Glutamatergic neuron (in vitro differentiated cells): Measurements from ENCODE around the gene SIK1. TPM values are rescaled to one million over a fixed set of nuclear protein-coding genes. Genes with fewer than 3 reads are reported as not detected.

Experiments used
- DNase-seq: peaks from one replicate; pipeline ENCODE4 v3.0.0; 2022
- H3K27ac Mint-ChIP-seq: one replicate; pipeline ENCODE4 v1.8.0; 2020; ENCODE audit warnings: mild to moderate bottlenecking, mixed read lengths, inconsistent platforms; ENCODE audit not compliant: unreplicated experiment
- H3K27me3 Mint-ChIP-seq: one replicate; pipeline ENCODE4 v1.8.0; 2020; ENCODE audit warnings: mild to moderate bottlenecking, moderate library complexity, mixed read lengths, inconsistent platforms; ENCODE audit not compliant: unreplicated experiment
- H3K36me3 Mint-ChIP-seq: one replicate; pipeline ENCODE4 v1.8.0; 2020; ENCODE audit warnings: mild to moderate bottlenecking, mixed read lengths, inconsistent platforms; ENCODE audit not compliant: unreplicated experiment
- H3K4me1 Mint-ChIP-seq: one replicate; pipeline ENCODE4 v1.8.0; 2020; ENCODE audit warnings: mild to moderate bottlenecking, low read depth, mixed read lengths, inconsistent platforms; ENCODE audit not compliant: unreplicated experiment
- H3K4me3 Mint-ChIP-seq: one replicate; pipeline ENCODE4 v1.8.0; 2020; ENCODE audit warnings: mild to moderate bottlenecking, mixed read lengths, inconsistent platforms; ENCODE audit not compliant: unreplicated experiment
- H3K9me3 Mint-ChIP-seq: one replicate; pipeline ENCODE4 v1.8.0; 2020; ENCODE audit warnings: mild to moderate bottlenecking, moderate library complexity, mixed read lengths, inconsistent platforms; ENCODE audit not compliant: unreplicated experiment
- total RNA-seq: library from RNA; stranded (reverse); fragmentation: NEBNext Ultra II Directional; extraction: Animal tissue kit (Norgen Biotek cat#: 25700); gene quantifications from one replicate; pipeline ENCODE4 v1.2.1, GENCODE V29; 2021; ENCODE audit not compliant: unreplicated experiment
- TF ChIP-seq, protein P1 (sequence below): fragments of 200-600 bp; sonication (generic); IDR thresholded peaks from one replicate; pipeline ENCODE4 v1.5.0; 2021; ENCODE audit not compliant: partially characterized antibody, unreplicated experiment

Gene SIK1
- total RNA-seq, 1 donor from 2014 or later = 14.2 TPM

DNA sequence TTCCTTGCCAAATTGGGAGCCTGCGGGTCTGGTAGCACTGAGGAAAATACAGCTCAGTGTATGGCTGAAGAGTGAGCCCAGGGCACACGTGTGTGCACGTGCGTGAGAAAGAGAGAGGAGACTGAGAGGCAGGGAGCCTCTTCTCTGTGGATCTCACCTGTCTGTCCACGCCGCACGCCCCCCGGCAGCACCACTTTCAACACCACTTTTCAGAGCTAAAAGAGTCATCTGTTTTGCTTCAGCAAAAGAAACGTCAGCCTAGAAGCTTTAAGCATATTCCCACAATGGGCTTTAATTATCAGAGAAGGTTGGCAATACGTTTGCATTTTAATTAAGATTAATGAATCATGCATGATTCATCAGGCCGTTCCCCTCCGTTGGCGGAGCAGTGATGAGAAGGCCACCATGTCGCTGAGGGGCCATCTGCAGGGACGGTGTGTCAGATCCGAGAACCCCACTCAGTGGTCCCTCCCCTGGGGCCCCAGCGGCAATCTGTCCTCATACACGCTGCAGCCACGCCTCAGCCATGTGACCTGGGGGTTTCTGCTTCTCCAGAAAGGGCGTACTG lies 56.8 kb downstream of the SIK1 start:
- TF ChIP-seq, protein P1, sequence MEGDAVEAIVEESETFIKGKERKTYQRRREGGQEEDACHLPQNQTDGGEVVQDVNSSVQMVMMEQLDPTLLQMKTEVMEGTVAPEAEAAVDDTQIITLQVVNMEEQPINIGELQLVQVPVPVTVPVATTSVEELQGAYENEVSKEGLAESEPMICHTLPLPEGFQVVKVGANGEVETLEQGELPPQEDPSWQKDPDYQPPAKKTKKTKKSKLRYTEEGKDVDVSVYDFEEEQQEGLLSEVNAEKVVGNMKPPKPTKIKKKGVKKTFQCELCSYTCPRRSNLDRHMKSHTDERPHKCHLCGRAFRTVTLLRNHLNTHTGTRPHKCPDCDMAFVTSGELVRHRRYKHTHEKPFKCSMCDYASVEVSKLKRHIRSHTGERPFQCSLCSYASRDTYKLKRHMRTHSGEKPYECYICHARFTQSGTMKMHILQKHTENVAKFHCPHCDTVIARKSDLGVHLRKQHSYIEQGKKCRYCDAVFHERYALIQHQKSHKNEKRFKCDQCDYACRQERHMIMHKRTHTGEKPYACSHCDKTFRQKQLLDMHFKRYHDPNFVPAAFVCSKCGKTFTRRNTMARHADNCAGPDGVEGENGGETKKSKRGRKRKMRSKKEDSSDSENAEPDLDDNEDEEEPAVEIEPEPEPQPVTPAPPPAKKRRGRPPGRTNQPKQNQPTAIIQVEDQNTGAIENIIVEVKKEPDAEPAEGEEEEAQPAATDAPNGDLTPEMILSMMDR = no peak
- H3K27ac Mint-ChIP-seq = peak overlapping the region; percentile 94

GRCh38 chr21:43369596-43370090 lies 57.3 kb downstream of the SIK1 start:
- H3K9me3 Mint-ChIP-seq = peaks cover 21% of the 10 kb centered on the region
- H3K4me1 Mint-ChIP-seq = peaks cover 45% of the 10 kb centered on the region
- peaks cover 25% of the 10 kb centered on the region for H3K27me3 Mint-ChIP-seq
- peak overlapping the region; percentile 52 for H3K4me3 Mint-ChIP-seq
- TF ChIP-seq, protein P1 = no peak
- no peak for DNase-seq
- peak overlapping the region; percentile 94 for H3K27ac Mint-ChIP-seq
- no peaks in the 10 kb centered on the region for H3K36me3 Mint-ChIP-seq

More for the DNA sequence above, 56.8 kb downstream of the SIK1 start:
- no peaks in the 10 kb centered on the region for H3K36me3 Mint-ChIP-seq
- H3K4me3 Mint-ChIP-seq = peak overlapping the region; percentile 70
- H3K4me1 Mint-ChIP-seq = peaks cover 48% of the 10 kb centered on the region
- peaks cover 25% of the 10 kb centered on the region for H3K27me3 Mint-ChIP-seq
- H3K9me3 Mint-ChIP-seq = peaks cover 21% of the 10 kb centered on the region
- peak; percentile 69 for DNase-seq

DNA sequence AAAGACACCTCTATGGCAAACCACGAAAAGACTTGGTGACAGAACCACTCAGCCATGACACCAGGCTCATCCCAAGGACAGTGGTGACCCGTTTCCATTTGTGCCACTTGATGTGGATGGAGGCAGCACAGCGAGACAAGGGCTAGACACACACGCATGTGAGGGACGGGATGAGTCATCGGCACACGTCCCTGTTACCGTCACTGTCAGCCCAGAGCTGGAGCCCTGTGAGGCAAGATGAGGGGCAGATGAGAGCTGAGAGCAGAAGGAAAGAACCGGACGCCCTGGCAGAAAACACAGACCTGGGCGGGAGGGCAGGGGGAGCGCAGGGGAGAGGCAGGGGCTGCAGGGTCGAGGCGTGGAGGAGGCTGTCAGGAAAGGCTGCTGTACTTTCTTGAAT lies 57.8 kb downstream of the SIK1 start:
- H3K27me3 Mint-ChIP-seq = peaks cover 25% of the 10 kb centered on the region
- H3K9me3 Mint-ChIP-seq = peaks cover 21% of the 10 kb centered on the region
- H3K4me3 Mint-ChIP-seq = peak overlapping the region; percentile 70
- peak overlapping the region; percentile 89 for H3K27ac Mint-ChIP-seq
- H3K4me1 Mint-ChIP-seq = peaks cover 44% of the 10 kb centered on the region
- no peaks in the 10 kb centered on the region for H3K36me3 Mint-ChIP-seq
- TF ChIP-seq, protein P1 = no peak
- peak; percentile 50 for DNase-seq

GRCh38 chr21:43368685-43369084 lies 58.2 kb downstream of the SIK1 start:
- Mint-ChIP-seq H3K4me3 (peak overlapping the region; percentile 70), H3K27me3 (peaks cover 25% of the 10 kb centered on the region), H3K36me3 (no peaks in the 10 kb centered on the region), H3K27ac (peak overlapping the region; percentile 89), H3K9me3 (peaks cover 21% of the 10 kb centered on the region), H3K4me1 (peaks cover 44% of the 10 kb centered on the region)
- TF ChIP-seq, protein P1 = no peak
- DNase-seq = no peak

- Mint-ChIP-seq H3K4me1 (peaks cover 46% of the 10 kb centered on the region), H3K4me3 (no peak overlapping the region), H3K9me3 (peaks cover 21% of the 10 kb centered on the region), H3K27me3 (peaks cover 25% of the 10 kb centered on the region), H3K36me3 (no peaks in the 10 kb centered on the region), H3K27ac (peak overlapping the region; percentile 77)
- DNase-seq = no peak
- TF ChIP-seq, protein P1 = no peak
Observed at GRCh38 chr21:43367859-43368258, 59.1 kb downstream of the SIK1 start.
